COR-L47 (cell line): ENCODE measurements around the gene CHRM4.

Source experiments
- DNase-seq: peaks from one replicate; lab custom pipeline; 2025; lab: John Stamatoyannopoulos, UW

CHRM4 gene

DNA sequence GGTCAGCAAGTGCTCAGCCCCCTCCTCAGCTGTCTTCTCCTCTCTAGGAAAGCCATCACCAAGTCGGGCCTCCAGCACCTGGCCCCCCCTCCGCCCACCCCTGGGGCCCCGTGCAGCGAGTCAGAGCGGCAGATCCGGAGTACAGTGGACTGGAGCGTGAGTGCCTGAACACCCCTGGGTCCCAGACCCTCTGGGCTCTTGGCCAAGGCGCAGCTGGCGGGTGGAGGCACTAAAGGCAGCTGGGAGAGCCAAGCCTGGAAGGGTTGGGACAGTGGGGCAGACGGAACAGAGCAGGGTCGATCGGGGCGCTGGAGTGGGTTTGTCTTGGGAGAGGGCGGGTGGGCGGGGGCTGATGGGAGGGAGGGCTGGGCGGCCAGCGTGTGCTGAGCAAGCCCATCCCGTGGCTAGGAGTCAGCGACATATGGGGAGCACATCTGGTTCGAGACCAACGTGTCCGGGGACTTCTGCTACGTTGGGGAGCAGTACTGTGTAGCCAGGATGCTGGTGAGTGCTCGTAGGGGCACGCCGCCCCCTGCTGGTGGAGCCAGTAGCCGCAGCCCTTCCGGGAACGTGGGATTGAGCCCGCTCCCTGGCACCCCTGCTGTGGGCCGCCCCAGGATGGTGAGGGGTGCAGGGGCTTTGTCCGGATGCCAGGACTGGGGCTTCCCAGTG, 24.2 kb downstream of the CHRM4 start:
- peak; percentile 20 for DNase-seq

DNA sequence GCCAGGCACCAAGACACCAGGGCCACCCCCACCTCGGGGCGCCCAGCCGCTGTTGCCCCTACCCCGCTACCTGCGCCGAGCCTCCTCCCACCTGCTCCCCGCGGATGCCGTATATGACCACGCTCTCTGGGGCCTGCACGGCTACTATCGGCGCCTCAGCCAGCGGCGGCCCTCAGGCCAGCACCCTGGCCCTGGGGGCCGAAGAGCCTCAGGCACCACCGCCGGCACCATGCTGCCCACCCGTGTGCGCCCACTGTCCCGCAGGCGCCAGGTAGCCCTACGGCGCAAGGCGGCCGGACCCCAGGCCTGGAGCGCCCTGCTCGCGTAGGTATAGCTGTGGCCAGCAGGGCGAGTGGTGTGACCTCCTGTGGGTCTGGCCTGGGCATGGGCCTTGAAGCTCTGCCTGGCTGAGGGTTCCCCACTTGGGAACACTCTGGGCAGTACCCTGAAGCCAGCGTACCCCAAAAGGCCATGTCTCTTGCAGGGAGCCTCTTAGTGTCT, 24.9 kb downstream of the CHRM4 start:
- no peak for DNase-seq

DNA sequence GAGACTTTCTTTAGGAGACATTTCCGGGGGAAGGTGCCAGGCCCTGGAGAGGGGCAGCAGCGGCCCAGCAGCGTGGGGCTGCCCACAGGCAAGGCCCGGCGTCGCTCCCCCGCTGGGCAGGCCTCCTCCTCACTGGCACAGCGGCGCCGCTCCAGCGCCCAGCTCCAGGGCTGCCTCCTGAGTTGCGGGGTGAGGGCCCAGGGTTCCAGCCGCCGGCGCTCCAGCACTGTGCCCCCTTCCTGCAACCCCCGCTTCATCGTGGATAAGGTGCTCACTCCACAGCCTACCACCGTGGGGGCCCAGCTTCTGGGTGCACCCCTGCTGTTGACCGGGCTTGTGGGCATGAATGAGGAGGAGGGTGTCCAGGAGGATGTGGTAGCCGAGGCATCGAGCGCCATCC, 25.3 kb downstream of the CHRM4 start:
- no peak for DNase-seq

DNA sequence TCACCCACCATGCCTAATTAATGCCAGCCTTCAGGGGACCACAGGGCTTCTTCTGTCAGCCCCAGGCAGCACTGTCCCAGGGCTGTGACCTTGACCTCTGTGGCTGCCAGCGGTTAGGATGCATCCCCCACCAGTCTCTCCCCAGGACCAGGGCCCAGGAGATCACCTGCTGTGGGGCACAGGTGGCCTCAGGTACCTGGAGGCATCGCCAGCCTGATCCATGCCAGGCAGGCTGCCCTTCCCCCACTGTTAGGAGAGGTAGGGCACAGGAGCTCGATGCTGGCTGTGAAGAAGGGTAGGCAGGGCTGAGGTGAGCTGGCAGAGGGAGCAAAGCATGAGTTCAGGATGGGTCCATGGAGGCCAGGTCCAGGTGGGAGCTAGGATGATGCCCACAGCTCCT, 26.8 kb downstream of the CHRM4 start:
- no peak for DNase-seq

DNA sequence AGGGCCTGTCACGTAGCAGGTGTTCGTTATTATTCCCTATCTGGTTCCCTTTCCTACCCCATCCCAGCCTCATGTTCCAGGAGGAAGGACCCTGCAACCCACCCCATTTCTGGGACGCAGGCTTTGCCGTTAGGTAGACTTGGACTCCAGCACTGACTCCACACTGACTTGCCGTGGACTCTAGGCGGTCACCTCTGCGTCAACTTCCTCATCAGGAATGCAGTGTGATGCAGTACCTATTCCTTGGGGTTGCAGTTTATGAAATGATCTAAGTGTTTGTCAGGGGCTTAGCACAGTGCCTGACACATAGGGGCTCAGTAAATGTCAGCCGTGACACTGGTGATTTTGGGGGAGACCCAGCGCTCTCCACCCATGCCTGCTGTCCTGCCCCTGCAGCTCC, 27.5 kb downstream of the CHRM4 start:
- no peak for DNase-seq

DNA sequence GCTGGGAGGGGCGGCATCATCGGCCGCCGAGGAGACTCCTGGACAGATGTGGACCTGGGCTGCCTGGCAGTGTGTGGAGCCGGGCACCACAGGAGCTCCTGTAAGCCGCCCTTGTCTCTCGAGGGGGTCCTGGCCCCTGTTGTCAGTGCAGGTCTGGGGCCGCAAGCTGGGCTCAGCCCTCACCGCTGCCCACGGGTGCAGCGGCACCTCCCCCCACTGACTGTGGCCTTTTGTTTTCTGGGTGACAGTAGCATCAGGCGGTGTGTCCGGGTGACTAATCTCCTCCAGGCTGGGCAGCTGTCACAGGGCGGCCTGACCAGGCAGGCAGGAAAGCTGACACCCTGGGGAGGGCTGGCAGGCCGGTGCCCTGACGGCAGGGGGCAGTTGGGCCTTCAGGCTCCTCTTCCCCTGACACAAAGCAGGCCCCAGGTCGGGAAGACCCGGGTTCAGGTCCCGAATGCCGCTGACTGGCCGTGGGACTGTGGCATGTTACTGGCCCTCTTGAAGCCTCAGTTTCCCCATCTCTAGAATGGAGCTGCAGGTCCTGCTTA, 28.0 kb downstream of the CHRM4 start:
- DNase-seq: peak; percentile 28

DNA sequence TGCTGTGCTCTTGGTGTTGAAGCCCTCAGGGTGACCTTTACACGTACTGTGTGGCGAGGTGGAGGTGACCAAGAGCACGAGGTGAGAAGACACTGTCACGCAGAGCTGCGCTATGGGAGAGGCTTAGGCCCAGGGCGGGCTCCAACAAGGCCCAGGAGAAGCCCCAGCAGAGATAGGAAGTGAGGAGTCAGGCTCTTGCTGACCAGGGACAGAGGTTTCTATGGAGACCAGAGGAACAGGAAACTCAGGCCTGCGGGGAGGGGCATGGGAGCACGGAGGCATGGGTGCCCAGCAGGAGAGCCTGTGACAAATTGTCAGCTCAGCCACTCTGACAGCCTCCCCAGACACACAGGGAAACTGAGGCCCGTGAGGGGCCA, 28.6 kb downstream of the CHRM4 start:
- DNase-seq: peak; percentile 61

DNA sequence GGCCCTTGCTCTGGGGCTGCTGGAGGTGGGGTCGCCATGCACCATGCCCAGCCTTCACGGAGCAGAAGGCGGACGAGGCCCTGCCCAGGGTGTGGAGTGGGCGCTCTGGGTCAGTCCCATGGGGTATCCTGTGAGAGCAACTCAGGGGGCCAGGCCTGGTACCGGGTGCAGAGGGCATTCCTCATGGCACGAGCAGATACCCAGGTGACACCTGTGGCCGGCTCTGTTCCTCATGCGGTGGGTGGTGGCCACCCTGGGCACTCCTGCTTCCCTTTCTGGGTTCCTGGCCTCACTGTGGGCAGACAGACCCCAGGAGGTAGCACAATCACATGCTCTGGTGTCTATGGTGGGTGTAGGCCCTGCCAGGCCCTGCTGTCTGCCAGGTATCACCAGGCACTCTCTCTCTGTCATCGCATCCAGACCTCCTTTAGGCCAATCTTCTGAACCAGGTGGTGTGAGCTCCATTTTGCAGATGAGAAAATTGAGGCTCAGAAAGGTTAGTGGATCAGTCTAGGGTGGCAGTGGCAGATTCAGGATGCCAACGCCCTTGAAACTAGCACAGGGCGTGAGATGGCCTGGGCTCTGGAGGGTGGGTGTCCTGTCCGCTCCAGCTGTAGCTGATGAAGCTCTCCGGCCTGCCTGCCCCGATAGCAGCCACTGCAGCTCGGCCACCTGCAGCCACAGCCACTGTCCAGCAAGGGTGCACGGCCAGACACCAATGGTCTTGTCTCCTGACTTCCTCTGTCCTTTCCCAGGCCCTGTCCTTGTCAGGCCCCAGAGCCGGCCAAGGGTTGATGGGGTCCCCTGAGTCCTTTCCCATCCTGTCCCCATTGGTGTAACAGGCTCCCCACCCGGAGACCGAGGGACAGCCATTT, 29.2 kb downstream of the CHRM4 start:
- no peak for DNase-seq

DNA sequence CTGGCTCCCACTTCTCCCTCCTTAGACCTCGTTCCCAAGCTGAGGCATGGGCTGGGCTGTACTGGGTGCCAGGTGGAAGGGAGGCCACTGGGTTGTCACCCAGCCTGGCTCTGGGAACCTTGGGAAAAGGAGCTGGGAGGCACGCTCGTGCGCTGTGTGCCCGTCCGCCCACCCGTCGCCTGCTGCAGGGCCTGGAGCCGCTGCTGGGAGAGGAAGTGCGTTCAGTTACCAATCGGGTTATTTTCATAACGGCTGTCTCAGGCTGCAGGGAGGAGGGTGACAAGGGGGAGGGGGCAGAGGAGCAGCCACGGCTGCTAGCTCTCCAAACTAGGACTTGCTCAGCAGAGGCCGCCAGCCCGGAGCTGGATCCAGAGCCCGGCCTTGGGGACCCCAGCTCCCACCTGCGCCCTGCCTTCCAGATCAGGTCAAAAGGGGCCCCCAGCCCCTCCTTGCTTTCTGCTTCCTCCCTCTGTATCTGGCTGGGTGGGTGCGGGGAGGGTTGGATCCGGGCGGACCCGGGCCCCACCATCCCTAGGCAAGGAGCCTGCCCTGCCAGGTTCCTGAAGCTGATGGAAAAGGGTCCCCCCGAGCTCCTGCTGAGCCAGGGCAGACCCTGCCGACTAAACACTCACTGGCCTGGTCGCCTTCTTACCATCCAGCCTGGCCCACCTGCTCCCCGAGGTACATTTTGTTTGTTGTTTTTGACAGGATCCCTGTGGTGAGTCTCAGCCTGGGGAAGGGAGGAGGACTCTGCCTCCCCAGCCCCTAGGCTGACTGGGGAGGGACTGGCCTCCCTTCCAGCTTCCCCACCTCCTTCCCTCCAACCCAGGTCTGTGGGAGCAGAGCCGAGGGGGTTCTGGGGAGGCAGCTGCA, 30.1 kb downstream of the CHRM4 start:
- DNase-seq: peak; percentile 52

DNA sequence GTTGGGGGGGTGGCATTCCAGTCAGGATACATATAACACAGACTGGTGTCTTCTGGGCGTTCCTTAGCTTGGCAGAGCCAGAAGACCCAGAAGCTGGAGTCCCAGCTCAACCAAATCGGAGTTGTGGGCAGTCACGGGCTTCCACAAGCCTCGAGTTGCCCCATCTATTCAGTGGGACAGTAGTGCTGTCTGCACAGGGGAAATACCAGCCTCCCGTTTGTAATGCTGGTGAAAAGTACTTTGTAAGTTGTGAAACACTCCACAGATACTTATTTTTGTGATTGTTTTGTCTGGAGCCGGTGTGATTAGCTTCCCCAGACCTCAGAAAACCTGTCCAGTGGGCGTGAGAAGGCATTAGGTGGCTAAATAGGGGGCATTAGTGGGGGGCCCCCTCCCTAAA, 30.7 kb downstream of the CHRM4 start:
- DNase-seq: no peak

DNA sequence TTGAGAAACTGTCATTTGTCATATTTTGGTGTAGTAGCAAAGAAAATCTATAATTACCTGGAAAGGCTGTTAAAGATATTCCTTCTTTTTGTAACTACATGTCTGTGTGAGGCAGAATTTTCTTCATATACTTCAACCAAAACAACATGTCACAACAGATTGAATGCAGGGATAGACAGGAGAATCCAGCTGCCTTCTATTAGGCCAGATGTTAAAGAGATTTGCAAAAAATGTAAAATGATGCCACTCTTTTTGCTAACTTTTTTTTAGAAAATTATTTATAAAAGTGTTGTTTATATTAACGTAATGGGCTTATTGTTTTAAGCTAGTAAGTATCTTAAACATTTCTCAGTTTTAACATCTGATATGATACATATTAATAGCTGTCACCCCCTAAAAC, 31.6 kb downstream of the CHRM4 start:
- DNase-seq: no peak

DNA sequence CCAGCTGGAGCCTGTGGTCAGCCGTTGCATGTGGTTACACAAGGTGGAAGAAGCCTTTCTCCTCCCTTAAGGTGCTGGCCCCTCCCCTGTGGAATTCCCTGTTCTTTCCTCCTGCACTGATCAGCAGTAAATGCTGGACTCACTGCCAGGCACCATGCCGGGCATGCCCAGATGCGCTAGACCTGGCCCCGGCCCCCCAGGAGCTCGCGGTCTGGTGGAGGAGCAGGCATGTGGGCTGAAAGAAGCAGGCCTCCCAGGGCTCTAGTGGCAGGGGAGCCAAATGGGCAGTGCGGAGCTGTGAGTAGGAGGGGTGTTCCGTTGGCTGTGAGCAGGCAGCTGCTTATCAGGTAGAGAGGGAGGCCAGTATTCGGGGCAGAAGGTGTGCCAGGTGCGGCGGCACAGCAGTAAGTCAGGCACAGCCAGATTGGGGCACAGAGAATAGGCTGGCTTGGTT, 34.1 kb downstream of the CHRM4 start:
- DNase-seq: peak; percentile 60

DNA sequence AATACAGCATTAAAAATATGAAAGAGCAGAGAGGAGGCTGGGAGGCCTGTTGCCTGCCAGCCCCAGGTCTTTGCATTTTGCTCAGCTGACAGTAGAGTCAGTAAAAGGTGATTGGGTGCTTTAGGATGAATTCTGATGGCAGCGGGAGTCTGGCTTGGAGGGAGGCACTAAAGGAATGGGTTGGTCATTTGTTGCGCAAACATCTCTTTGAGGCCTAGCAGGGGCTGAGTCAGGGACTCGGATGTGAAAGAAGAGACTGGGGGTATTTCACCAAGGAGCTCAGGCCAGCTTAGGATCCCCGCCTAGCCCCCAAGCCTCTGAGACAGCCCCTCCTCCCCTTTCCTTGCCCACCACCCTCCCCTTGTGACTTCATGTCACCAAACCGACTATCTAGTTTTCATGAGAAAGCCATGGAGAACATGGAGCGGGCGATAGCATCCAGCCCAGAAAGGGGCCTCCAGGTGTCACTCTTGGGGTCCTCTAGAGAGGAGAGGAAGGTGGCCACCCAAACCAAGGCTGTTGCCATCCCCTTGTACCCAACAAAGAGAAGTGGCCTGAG, 34.6 kb downstream of the CHRM4 start:
- no peak for DNase-seq

DNA sequence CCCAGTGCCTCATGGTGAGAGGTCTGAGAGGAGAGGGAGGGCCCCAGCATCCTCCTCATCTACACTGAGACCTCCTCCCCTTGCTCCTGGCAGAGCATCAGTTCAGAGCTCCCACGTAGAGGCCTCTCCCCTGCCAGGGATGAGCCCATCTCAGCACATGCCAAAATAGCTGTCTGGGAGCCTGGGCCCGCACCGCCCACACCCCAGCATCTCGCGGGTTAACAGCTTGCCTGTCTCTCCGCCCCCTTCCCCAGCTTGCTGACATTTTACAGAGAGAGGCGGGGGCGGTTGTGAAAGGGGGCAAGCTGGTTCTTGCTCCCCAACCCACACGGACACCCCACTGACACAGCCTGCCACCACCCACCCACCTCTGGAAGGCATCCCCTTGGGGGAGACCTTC, 37.9 kb downstream of the CHRM4 start:
- DNase-seq: no peak

DNA sequence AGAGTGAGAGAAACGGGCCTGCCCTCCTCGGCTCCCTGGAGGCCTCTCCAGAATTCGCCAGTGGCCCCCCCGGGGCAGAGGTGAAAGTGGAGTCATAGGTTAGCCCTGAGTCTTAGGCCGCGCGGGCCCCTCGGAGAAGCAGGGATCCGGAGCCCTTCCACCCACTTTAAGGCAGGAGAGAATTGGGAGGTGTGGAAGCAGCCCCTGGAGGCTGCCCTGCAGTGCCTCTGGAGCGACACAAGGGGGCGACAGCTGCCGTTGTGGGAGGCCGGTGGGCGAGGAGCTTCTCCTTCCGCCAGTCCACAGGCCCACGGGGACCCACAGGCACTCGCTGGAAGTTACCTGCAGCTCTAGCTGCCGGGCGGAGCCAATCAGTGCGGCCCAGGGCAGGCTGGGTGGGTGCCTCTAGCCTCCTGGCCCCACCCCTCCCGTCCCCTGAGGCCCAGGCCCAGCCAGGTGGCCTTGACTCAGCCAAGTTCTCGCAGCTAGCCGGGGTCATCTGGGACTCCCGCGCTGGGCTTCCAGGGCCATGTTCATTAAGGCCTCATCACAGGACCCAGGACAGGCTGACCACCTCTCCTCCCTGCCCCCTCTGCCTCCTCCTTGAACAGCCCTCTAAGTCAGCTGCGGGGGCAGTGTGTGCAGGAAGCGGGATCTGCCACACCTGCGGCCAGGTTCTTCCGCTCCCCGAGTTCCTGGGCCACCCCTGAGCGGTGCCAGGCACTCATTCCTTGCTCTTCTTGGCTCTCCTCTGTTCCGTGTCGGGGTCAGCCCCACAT, 39.3 kb downstream of the CHRM4 start:
- peak; percentile 41 for DNase-seq

DNA sequence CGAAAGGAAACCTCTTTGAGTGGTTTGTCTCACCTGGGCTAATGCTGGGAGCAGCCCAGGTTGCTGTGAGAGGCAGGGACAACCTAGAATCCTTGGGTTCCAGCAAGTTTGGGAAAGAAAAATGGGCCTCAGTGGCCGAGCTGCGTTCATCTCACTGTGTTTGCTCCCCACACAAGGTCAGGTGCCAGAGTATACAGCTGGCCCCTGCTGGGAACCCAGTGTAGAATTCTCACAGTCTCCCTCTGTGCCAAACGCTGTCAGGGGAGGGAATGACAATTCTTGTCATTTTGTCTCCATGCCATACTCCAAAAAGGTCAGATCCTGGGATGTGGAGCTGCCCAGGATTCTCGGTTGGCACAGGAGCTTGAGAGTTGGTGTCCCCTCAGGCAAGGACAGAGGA, 40.0 kb downstream of the CHRM4 start:
- no peak for DNase-seq

DNA sequence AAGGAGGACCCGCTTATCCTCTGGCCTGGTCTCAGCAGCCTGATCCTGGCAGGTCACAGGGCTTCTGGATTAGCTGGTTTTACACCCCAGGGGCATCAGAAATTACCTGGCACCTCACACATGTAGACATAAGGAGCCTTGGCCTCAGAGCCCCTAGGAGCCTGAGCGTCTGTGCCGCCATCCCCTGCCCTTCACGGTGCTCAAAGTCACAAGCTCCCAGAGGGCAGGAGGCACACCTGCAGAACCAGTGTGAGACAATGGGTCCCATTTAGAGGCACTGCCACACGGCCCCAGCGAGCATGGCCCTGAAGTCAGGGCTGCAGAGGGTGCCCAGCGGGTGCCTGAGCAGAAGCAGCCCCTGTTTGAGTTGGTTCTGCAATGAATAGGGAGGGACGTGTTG, 40.4 kb downstream of the CHRM4 start:
- DNase-seq: no peak

DNA sequence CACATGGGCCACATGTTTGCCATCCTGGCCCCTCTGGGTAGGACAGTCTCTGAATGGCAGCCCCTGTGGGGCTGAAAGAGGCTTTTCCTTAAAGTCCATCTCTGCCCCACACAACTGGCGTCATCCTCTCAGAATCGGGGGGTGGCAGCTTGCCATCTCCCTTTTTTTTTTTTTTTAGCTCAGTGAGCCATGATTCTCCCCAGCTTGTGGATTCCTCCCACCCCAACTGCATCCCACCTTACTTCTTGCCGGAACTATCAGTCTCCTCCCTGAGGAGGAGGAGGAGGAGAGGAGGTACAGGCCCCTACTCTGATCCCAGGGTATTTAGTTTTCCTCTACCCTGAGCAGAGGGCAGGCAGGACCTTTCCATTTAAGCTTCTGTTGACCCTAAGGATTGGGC, 40.9 kb downstream of the CHRM4 start:
- DNase-seq: no peak

DNA sequence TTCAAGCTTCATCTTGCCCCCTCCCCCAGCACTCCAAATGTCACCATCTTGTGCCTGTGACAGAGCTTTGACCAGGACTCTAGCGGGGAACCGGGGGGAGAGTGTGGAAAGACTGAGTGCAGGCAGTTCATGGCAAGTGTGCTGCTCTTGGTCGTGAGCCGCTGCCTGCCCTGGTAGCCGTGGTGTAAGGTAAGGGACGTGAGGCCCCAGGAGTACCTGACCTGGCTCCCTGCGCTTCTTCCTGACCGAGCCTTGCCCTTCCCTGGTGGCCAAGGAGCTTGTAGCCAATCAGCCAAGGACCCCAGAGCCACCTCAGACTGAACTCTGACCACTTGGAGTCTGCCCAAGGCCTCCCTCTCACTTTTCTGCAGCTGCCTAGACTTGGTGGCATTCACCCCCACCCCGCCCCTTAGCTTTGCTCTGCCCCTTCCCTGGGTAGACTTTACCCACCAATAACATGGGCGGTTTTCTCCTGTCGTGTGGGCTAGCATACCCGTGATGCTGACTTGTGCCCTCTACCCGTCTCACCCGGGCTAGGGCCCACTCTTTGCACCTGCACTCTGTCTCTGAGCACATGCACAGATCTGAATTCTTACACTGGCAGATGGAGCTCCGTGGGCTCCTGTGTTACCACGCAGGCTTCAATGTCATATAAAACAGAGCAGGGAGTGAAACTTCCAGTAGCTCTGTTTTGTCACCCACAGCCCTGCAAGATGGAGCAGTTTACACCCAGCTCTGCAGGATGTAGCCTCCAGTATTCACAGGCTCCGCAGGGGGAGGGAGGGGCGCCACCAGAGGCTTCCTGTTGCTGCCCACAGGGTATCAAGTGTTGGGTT, 42.8 kb downstream of the CHRM4 start:
- peak; percentile 33 for DNase-seq
